GM19351 (cell line): Measurements from ENCODE around the gene PPP3CA.
A peak's percentile ranks its signal among the peaks of the same experiment; 100 is the strongest.
"Not testable (repeated sequence)": the region's sequence is repeated elsewhere in the genome, so short reads cannot be mapped to it uniquely, and the experiment has no call there.

ENCODE experiments used
- ATAC-seq: cut with Tn5 transposase; IDR thresholded peaks from one replicate; pipeline ENCODE4 v1.9.1; 2021; ENCODE audit warnings: mild to moderate bottlenecking, moderate library complexity; ENCODE audit not compliant: unreplicated experiment

PPP3CA gene

GRCh38 chr4:101022151-101023024, 324.9 kb downstream of the PPP3CA start:
- no peak for ATAC-seq

- ATAC-seq: peak; percentile 63
Observed at GRCh38 chr4:101020956-101021355, 326.4 kb downstream of the PPP3CA start.

- peak; percentile 31 for ATAC-seq
Observed at GRCh38 chr4:101019941-101020401, 327.4 kb downstream of the PPP3CA start.

- ATAC-seq: no peak
Observed at GRCh38 chr4:101019313-101019712, 328.0 kb downstream of the PPP3CA start.

- peak; percentile 59 for ATAC-seq
Observed at GRCh38 chr4:101018836-101019235, 328.5 kb downstream of the PPP3CA start.

GRCh38 chr4:101014417-101014816, 332.9 kb downstream of the PPP3CA start:
- peak; percentile 38 for ATAC-seq

- ATAC-seq: no peak
Observed at GRCh38 chr4:101010987-101011386, 336.3 kb downstream of the PPP3CA start.

GRCh38 chr4:101009471-101009870, 337.9 kb downstream of the PPP3CA start:
- ATAC-seq: peak; percentile 65

- no peak for ATAC-seq
Observed at GRCh38 chr4:101008503-101008902, 338.8 kb downstream of the PPP3CA start.

- ATAC-seq: peak; percentile 45
Observed at GRCh38 chr4:101005659-101006058, 341.7 kb downstream of the PPP3CA start.

GRCh38 chr4:101000496-101000895, 346.8 kb downstream of the PPP3CA start:
- no peak for ATAC-seq

GRCh38 chr4:100995671-100996070, 351.7 kb downstream of the PPP3CA start:
- ATAC-seq: no peak

GRCh38 chr4:100995002-100995401, 352.3 kb downstream of the PPP3CA start:
- ATAC-seq: not testable (repeated sequence)

- not testable (repeated sequence) for ATAC-seq
Observed at GRCh38 chr4:100991332-100992069, 355.8 kb downstream of the PPP3CA start.

- no peak for ATAC-seq
Observed at GRCh38 chr4:100989401-100989800, 357.9 kb downstream of the PPP3CA start.

- no peak for ATAC-seq
Observed at GRCh38 chr4:100988876-100989275, 358.4 kb downstream of the PPP3CA start.

- no peak for ATAC-seq
Observed at GRCh38 chr4:100986360-100986868, 360.9 kb downstream of the PPP3CA start.

- no peak for ATAC-seq
Observed at GRCh38 chr4:100985576-100985975, 361.8 kb downstream of the PPP3CA start.

GRCh38 chr4:100984901-100985300, 362.4 kb downstream of the PPP3CA start:
- no peak for ATAC-seq

- ATAC-seq: no peak
Observed at GRCh38 chr4:100983426-100983825, 363.9 kb downstream of the PPP3CA start.

GRCh38 chr4:100982345-100982744, 365.0 kb downstream of the PPP3CA start:
- ATAC-seq: no peak
